HUDEP-2 (cell line): ENCODE results near the gene LRRC46.

ENCODE experiments used
- DNase-seq, 76 experiments: peaks; one replicate each; lab custom pipeline; 2025; ENCODE audit not compliant: unreplicated experiment in 76 of 76; lab: John Stamatoyannopoulos, UW

LRRC46 gene

GRCh38 chr17:47873200-47874090 lies 42.0 kb downstream of the LRRC46 start:
- no peak for DNase-seq

- no peak for DNase-seq
Observed at GRCh38 chr17:47875011-47875985, 43.8 kb downstream of the LRRC46 start.

GRCh38 chr17:47877368-47878034 lies 46.0 kb downstream of the LRRC46 start:
- DNase-seq = no peak

GRCh38 chr17:47878203-47879027 lies 46.9 kb downstream of the LRRC46 start:
- DNase-seq = no peak

GRCh38 chr17:47879028-47879585 lies 47.6 kb downstream of the LRRC46 start:
- DNase-seq = no peak

GRCh38 chr17:47879776-47880454 lies 48.4 kb downstream of the LRRC46 start:
- DNase-seq = no peak

- DNase-seq = no peak
Observed at GRCh38 chr17:47882247-47882646, 50.8 kb downstream of the LRRC46 start.

- no peak for DNase-seq
Observed at GRCh38 chr17:47882695-47883588, 51.5 kb downstream of the LRRC46 start.

DNA sequence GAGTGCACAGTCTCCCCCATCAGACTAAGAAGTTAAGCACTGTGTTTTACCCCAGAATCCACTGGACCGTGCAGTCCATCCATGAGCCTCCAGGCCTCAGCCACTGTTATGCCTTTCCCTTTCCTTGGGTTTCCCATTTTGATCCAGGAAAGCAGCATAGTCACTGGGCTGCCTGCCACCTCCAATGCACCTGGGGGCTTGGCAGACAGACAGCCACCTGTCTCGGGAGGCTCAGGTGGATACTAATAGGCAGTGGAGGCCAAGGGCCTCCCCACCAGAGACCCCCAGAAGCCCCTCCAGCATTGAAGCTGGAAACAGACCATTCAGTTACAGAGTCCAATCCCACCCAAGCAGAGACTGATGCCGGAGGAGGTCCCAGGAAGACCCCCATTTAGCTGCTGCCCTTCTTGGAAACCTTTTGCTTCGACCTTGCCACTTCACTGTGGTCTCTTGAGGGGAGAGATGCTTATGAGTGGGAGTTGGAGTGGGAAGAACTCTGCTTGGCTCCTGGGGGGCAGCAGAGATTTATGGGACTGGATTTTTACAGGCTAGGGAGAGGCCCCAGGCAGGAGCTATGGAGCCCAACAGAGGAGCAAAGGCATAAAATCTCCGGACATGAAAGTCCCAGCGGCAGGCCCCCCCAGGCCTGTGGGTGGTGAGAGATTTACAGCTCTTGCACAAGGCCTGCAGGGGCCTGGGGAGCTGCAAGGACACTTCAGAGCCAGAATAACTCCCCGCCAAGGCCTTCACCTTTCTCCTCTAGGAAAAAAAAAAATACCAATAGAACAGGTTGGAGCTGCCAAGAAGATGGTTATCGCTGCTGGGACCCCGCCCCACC lies 52.3 kb downstream of the LRRC46 start:
- no peak for DNase-seq

DNA sequence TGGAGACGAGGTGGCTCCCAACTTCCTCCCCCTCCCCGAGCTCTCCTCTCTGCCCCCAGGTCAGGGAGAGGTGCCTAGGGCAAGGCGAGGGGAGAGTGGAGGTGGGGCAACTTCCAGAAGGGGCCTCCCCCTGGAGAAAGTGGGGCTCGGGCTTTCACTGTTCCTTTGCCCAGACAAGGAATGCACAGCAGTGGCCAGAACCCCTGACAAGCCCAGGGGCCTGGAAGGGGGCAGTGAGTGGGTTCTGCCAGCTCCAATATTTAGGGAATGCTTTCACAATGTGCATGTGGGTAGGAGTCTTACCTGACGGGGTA lies 52.9 kb downstream of the LRRC46 start:
- no peak for DNase-seq

- no peak for DNase-seq
Observed at GRCh38 chr17:47884905-47885730, 53.6 kb downstream of the LRRC46 start.
